Measurements from ENCODE around the gene HMGCL.

DNA sequence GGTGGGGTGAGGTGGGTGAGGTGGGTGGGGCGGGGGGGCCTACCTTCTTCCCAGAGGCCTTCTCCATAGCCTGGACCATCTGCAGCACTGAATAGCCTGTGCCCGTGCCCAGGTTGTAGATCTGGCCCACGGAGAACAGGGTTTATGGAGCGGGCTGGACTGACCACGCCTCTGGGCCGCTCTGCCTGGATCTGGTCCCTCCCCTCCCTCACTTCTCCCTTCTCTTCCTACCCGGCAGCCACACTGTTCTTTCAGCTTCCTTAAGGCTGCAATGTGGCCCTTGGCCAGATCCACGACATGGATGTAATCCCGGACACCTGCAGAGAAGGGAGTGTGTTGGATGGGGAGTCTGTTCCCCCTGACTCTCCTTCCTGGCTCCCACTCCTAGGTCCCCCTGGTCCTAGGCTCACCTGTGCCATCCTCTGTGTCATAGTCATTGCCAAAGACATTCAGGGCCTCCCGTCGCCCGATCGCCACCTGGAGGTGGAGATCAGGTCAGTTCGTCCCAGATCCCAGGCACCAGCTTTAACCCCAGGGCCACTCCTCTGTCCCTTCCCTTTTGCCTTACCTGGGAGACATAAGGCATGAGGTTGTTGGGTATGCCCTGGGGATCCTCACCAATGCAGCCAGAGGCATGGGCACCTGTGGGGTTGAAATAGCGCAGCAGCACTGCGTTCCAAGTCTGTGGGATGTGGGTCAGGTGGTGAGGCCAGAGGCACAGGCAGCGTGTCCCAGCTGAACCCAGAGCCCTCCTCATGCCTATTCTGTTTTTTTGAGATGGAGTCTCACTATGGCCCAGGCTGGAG, 28.6 kb downstream of the HMGCL start:
- TF ChIP-seq POLR2A (IDR thresholded peaks at IDR 0.05; ENCODE audit: low read length) (no peak), GATA1 (IDR thresholded peaks at IDR 0.05; ENCODE audit: low read depth, low read length) (no peak)

Data from erythroblast (primary cell).